HCT116 (cell line): ENCODE measurements around the gene PRMT7. TPM values are rescaled to one million over a fixed set of nuclear protein-coding genes. Genes with fewer than 3 reads are reported as not detected.

ENCODE experiments used
- ATAC-seq: fragments of 200-7000 bp; cut with Tn5 transposase; 2 replicates; pipeline ENCODE4 v1.9.1; 2020; ENCODE audit warnings: mild to moderate bottlenecking, moderate library complexity
- BruUV-seq: library from RNA; stranded (reverse); fragments of 400-500 nt; replicated peaks from 2 replicates; lab custom pipeline; 2021; lab: Mats Ljungman, UMichigan
- CTCF ChIA-PET: fragments of 300-600 bp; sonication (Branson Sonifier 250); formaldehyde crosslinking; loops from one replicate; lab custom pipeline; 2021; ENCODE audit warnings: antibody characterized with exemption; lab: Charles Lee
- POLR2A ChIA-PET: fragments of 300-600, 350-600 bp; sonication (Branson Sonifier 250); formaldehyde crosslinking; loops from one replicate; lab custom pipeline; 2021; ENCODE audit warnings: antibody characterized with exemption; lab: Charles Lee
- RAD21 ChIA-PET, 2 experiments: fragments of 300-600 bp; sonication (Branson Sonifier 250); formaldehyde crosslinking; loops; one replicate each; lab custom pipeline; 2023; ENCODE audit warnings: low total read pairs in 2 of 2; ENCODE audit not compliant: uncharacterized antibody in 2 of 2, unreplicated experiment in 2 of 2, low non-redundant PET in 1 of 2; lab: Charles Lee
- DNase-seq: peaks from one replicate; pipeline ENCODE4 v3.0.0-alpha.2; 2010; ENCODE audit warnings: low read depth, low spot score
- H2AFZ ChIP-seq: fragments of 200-600 bp; shearing (Covaris generic), sonication (generic); 2 replicates; pipeline ENCODE4 v1.6.1; 2017; ENCODE audit warnings: low read depth, mixed run types, mixed read lengths, antibody characterized with exemption, low read length; ENCODE audit not compliant: poor library complexity, severe bottlenecking
- H3K27ac ChIP-seq: 2 replicates; pipeline ENCODE4 v1.5.1; 2012; ENCODE audit warnings: low read depth, low read length
- H3K27me3 ChIP-seq: fragments of 200-600 bp; sonication (generic); 2 replicates; pipeline ENCODE4 v1.6.1; 2016; ENCODE audit warnings: mixed run types, low read length, mixed read lengths; ENCODE audit not compliant: insufficient read depth
- H3K36me3 ChIP-seq, 2 experiments: fragments of 200-500 bp in 1 of 2; fragments of 200-600 bp in 1 of 2; sonication (Bioruptor generic) in 1 of 2; sonication (generic) in 1 of 2; 2 replicates each; pipeline versions ENCODE4 v1.5.1 to v1.6.1; 2014 to 2016; ENCODE audit warnings: low read length in 2 of 2, inconsistent platforms in 1 of 2, mixed read lengths in 1 of 2, mixed run types in 1 of 2; ENCODE audit not compliant: insufficient read depth in 2 of 2, control insufficient read depth in 1 of 2
- H3K4me1 ChIP-seq, 2 experiments: fragments of 200-600 bp in 1 of 2; sonication (generic) in 1 of 2; 2 replicates each; pipeline versions ENCODE4 v1.5.1 to v1.6.1; 2012 to 2017; ENCODE audit warnings: low read length in 2 of 2, inconsistent platforms in 1 of 2, mild to moderate bottlenecking in 1 of 2, mixed read lengths in 1 of 2, mixed run types in 1 of 2, moderate library complexity in 1 of 2; ENCODE audit not compliant: insufficient read depth in 2 of 2, control insufficient read depth in 1 of 2
- H3K4me2 ChIP-seq: fragments of 200-600 bp; sonication (generic); 2 replicates; pipeline ENCODE4 v1.6.1; 2017; ENCODE audit warnings: mixed run types, low read length, mixed read lengths
- H3K4me3 ChIP-seq, 2 experiments: fragments of 200-600 bp in 1 of 2; sonication (generic) in 1 of 2; replicated peaks in 1 of 2; 2 replicates each; pipeline ENCODE4 v1.5.1; 2011 to 2016; ENCODE audit warnings: low read length in 2 of 2, control low read depth in 1 of 2, low read depth in 1 of 2, mild to moderate bottlenecking in 1 of 2, mixed read lengths in 1 of 2, mixed run types in 1 of 2
- H3K79me2 ChIP-seq: fragments of 200-600 bp; sonication (generic); 2 replicates; pipeline ENCODE4 v1.6.1; 2017; ENCODE audit warnings: mild to moderate bottlenecking, mixed run types, low read length, moderate library complexity, mixed read lengths; ENCODE audit not compliant: insufficient read depth
- H3K9ac ChIP-seq: fragments of 200-600 bp; sonication (generic); 2 replicates; pipeline ENCODE4 v1.6.1; 2016; ENCODE audit warnings: low read length, mixed read lengths
- H3K9me2 ChIP-seq: fragments of 200-600 bp; sonication (generic), shearing (Covaris generic); 2 replicates; pipeline ENCODE4 v1.6.1; 2017; ENCODE audit warnings: mixed run types, mild to moderate bottlenecking, moderate library complexity; ENCODE audit not compliant: insufficient read depth
- H3K9me3 ChIP-seq, 2 experiments: fragments of 200-500 bp in 1 of 2; fragments of 200-600 bp in 1 of 2; sonication (Bioruptor generic) in 1 of 2; sonication (generic) in 1 of 2; 2 replicates each; pipeline ENCODE4 v1.6.1; 2014 to 2017; ENCODE audit warnings: low read length in 2 of 2, mixed read lengths in 2 of 2, inconsistent platforms in 1 of 2, low read depth in 1 of 2, mild to moderate bottlenecking in 1 of 2, mixed run types in 1 of 2, moderate library complexity in 1 of 2; ENCODE audit not compliant: control insufficient read depth in 1 of 2, insufficient read depth in 1 of 2
- H4K20me1 ChIP-seq: fragments of 200-600 bp; sonication (generic), shearing (Covaris generic); 2 replicates; pipeline ENCODE4 v1.6.1; 2017; ENCODE audit warnings: mixed run types, mild to moderate bottlenecking, moderate library complexity; ENCODE audit not compliant: insufficient read depth
- CEBPB ChIP-seq: IDR thresholded peaks from 2 replicates; pipeline ENCODE4 v1.6.1; 2012; ENCODE audit warnings: low read depth
- ELF1 ChIP-seq: IDR thresholded peaks from 2 replicates; pipeline ENCODE4 v1.6.1; 2012; ENCODE audit warnings: low read depth, borderline replicate concordance
- EZH2 ChIP-seq: fragments of 200-600 bp; sonication (generic); IDR thresholded peaks from 2 replicates; pipeline ENCODE4 v1.6.1; 2017; ENCODE audit warnings: antibody characterized with exemption, mixed run types
- POLR2A ChIP-seq: IDR thresholded peaks from 2 replicates; pipeline ENCODE4 v1.7.0; 2011; ENCODE audit warnings: borderline replicate concordance; ENCODE audit not compliant: insufficient read depth, insufficient read length; ENCODE audit errors: extremely low read depth
- POLR2AphosphoS5 ChIP-seq: IDR thresholded peaks from 2 replicates; pipeline ENCODE4 v1.6.1; 2011; ENCODE audit warnings: mild to moderate bottlenecking, low read depth, low read length, moderate library complexity
- RAD21 ChIP-seq: IDR thresholded peaks from 2 replicates; pipeline ENCODE4 v1.6.1; 2012; ENCODE audit warnings: low read depth, mild to moderate bottlenecking
- REST ChIP-seq: IDR thresholded peaks from 2 replicates; pipeline ENCODE4 v1.6.1; 2012; ENCODE audit warnings: low read depth
- TCF7L2 ChIP-seq: IDR thresholded peaks from 2 replicates; pipeline ENCODE4 v1.7.0; 2011; ENCODE audit warnings: borderline replicate concordance, inconsistent platforms; ENCODE audit not compliant: insufficient read depth, insufficient read length; ENCODE audit errors: extremely low read depth
- intact Hi-C: fragments of 100-400 bp; cut with micrococcal nuclease; formaldehyde crosslinking; loops from 2 replicates; pipeline ENCODE4 v1.10.0; 2022
- total RNA-seq: library from RNA; stranded (reverse); gene quantifications from one replicate; pipeline ENCODE4 v1.2.1, GENCODE V29; 2021; ENCODE audit not compliant: unreplicated experiment

Gene PRMT7
- total RNA-seq, 1 experiment from 2014 or later: 34.4 TPM

GRCh38 chr16:68371706-68372380 lies 61.0 kb downstream of the PRMT7 start:
- RAD21 ChIA-PET: no interaction called here
- no peaks in the 10 kb centered on the region for H4K20me1 ChIP-seq
- no peaks in the 10 kb centered on the region for H3K36me3 ChIP-seq
- H3K9me3 ChIP-seq: no peaks in the 10 kb centered on the region
- no peak overlapping the region for H3K27ac ChIP-seq
- H3K4me1 ChIP-seq: no peaks in the 10 kb centered on the region
- DNase-seq (no peak), ATAC-seq (no peak)
- no peaks in the 10 kb centered on the region for H3K79me2 ChIP-seq
- H3K27me3 ChIP-seq: no peaks in the 10 kb centered on the region
- H3K4me2 ChIP-seq: no peak overlapping the region
- CTCF ChIA-PET: interaction anchor here (1.0 to 1.5 kb wide), 2 partner anchors 9 to 10 kb away, joined by 3 read pairs; no protein-coding TSS in a partner anchor
- BruUV-seq: no TSS peak
- H3K9me2 ChIP-seq: no peaks in the 10 kb centered on the region
- POLR2A ChIA-PET: no interaction called here
- no peak for TF ChIP-seq RAD21
- TF ChIP-seq POLR2A: no peak
- no peak for TF ChIP-seq REST
- TF ChIP-seq POLR2AphosphoS5: no peak
- no peak for TF ChIP-seq EZH2
- no peak for TF ChIP-seq CEBPB
- TF ChIP-seq ELF1: no peak
- no peak for TF ChIP-seq TCF7L2
- no peak overlapping the region for H2AFZ ChIP-seq
- intact Hi-C loops: no loop called here
- no peak overlapping the region for H3K9ac ChIP-seq
- H3K4me3 ChIP-seq: no peak overlapping the region
